DOHH2 (cell line): ENCODE results near the gene CRACR2A.

Experiments used
- EZH2phosphoT487 ChIP-seq: fragments of 200-600 bp; sonication (generic); IDR thresholded peaks from 2 replicates; pipeline ENCODE4 v1.6.1; 2017; ENCODE audit warnings: borderline replicate concordance, mild to moderate bottlenecking, antibody characterized with exemption, low read length, moderate library complexity, mixed read lengths
- TF ChIP-seq, protein P1 (sequence below): fragments of 200-600 bp; sonication (generic); IDR thresholded peaks from one replicate; pipeline ENCODE4 v1.5.1; 2014; ENCODE audit warnings: antibody characterized with exemption, mild to moderate bottlenecking, low read depth, low read length; ENCODE audit not compliant: poor library complexity, severe bottlenecking

DNA sequence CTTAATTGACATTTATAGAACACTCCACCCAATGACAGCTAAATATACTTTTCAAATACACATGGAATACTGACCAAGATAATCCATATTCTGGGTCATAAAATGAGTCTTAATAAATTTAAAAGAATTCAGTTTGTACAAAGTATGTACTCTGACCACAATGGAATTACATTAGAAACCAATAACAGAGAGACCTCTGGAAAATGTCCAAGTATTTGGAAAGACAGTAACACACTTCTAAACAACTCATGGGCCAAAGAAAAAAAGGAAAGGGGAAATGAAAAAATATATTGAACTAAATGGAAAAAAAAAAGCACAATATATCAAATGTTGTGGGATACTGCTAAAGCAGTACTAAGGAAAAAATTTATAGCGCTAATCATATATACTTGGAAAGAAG lies 52.0 kb downstream of the CRACR2A start:
- TF ChIP-seq, protein P1, sequence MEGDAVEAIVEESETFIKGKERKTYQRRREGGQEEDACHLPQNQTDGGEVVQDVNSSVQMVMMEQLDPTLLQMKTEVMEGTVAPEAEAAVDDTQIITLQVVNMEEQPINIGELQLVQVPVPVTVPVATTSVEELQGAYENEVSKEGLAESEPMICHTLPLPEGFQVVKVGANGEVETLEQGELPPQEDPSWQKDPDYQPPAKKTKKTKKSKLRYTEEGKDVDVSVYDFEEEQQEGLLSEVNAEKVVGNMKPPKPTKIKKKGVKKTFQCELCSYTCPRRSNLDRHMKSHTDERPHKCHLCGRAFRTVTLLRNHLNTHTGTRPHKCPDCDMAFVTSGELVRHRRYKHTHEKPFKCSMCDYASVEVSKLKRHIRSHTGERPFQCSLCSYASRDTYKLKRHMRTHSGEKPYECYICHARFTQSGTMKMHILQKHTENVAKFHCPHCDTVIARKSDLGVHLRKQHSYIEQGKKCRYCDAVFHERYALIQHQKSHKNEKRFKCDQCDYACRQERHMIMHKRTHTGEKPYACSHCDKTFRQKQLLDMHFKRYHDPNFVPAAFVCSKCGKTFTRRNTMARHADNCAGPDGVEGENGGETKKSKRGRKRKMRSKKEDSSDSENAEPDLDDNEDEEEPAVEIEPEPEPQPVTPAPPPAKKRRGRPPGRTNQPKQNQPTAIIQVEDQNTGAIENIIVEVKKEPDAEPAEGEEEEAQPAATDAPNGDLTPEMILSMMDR, result no peak
- no peak for TF ChIP-seq EZH2phosphoT487
